Endodermal cell (in vitro differentiated cells): Measurements from ENCODE around the gene RPS14. TPM values are rescaled to one million over a fixed set of nuclear protein-coding genes. Genes with fewer than 3 reads are reported as not detected.

Source experiments
- DNase-seq: peaks from one replicate; pipeline ENCODE4 v3.0.0-alpha.2; 2017
- H3K27ac ChIP-seq: 2 replicates; pipeline ENCODE4 v1.5.1; 2013; ENCODE audit warnings: mild to moderate bottlenecking, low read depth, low read length, moderate library complexity
- H3K27me3 ChIP-seq: 2 replicates; pipeline ENCODE4 v1.6.1; 2013; ENCODE audit warnings: mild to moderate bottlenecking, low read length, moderate library complexity; ENCODE audit not compliant: insufficient read depth, control insufficient read depth, poor library complexity, severe bottlenecking
- H3K36me3 ChIP-seq: 2 replicates; pipeline ENCODE4 v1.7.0; 2013; ENCODE audit warnings: mild to moderate bottlenecking, low read length, moderate library complexity; ENCODE audit not compliant: control insufficient read depth, insufficient read depth
- H3K4me1 ChIP-seq: one replicate; pipeline ENCODE4 v1.7.0; 2013; ENCODE audit warnings: low read length; ENCODE audit not compliant: control insufficient read depth, insufficient read depth
- H3K4me3 ChIP-seq: 2 replicates; pipeline ENCODE4 v1.5.1; 2013; ENCODE audit warnings: mild to moderate bottlenecking, low read length, moderate library complexity
- H3K9ac ChIP-seq: 2 replicates; pipeline ENCODE4 v1.6.1; 2013; ENCODE audit warnings: mild to moderate bottlenecking, low read length, moderate library complexity; ENCODE audit not compliant: poor library complexity, severe bottlenecking; ENCODE audit errors: extremely low read depth
- H3K9me3 ChIP-seq: 2 replicates; pipeline ENCODE4 v1.6.1; 2013; ENCODE audit warnings: mild to moderate bottlenecking, low read length, moderate library complexity; ENCODE audit not compliant: control insufficient read depth
- H3K27ac Mint-ChIP-seq: 2 replicates; pipeline ENCODE4 v1.8.0; 2020; ENCODE audit warnings: mixed read lengths
- H3K27me3 Mint-ChIP-seq: 2 replicates; pipeline ENCODE4 v1.8.0; 2021; ENCODE audit warnings: mild to moderate bottlenecking, mixed read lengths; ENCODE audit not compliant: insufficient read depth
- H3K36me3 Mint-ChIP-seq: 2 replicates; pipeline ENCODE4 v1.8.0; 2020; ENCODE audit warnings: low read depth, mixed read lengths
- H3K4me1 Mint-ChIP-seq: 2 replicates; pipeline ENCODE4 v1.8.0; 2020; ENCODE audit warnings: mixed read lengths
- H3K4me3 Mint-ChIP-seq: 2 replicates; pipeline ENCODE4 v1.8.0; 2020; ENCODE audit warnings: mild to moderate bottlenecking, moderate library complexity, mixed read lengths
- H3K9me3 Mint-ChIP-seq: 2 replicates; pipeline ENCODE4 v1.8.0; 2020; ENCODE audit warnings: mild to moderate bottlenecking, mixed read lengths
- WGBS, 2 experiments: methylation state at CpG; one replicate each; pipeline versions ENCODE4 v1.1.5 to v1.1.7; 2013; ENCODE audit warnings: missing lambda C conversion rate in 2 of 2, mixed read lengths in 1 of 2; ENCODE audit not compliant: insufficient coverage in 1 of 2, insufficient read length in 1 of 2; 5-methylcytosine and 5-hydroxymethylcytosine counted together
- total RNA-seq, 2 donors: library from RNA; stranded (reverse); fragmentation: NEBNext Ultra II Directional in 1 of 2; extraction: Animal tissue kit (Norgen Biotek cat#: 25700) in 1 of 2; gene quantifications; 2 replicates in 1 of 2; 3 replicates in 1 of 2; pipeline ENCODE4 v1.2.1, GENCODE V29; 2021
- TF ChIP-seq, protein P1 (sequence below): fragments of 200-600 bp; sonication (generic); conservative IDR thresholded peaks from 2 replicates; pipeline ENCODE4 v1.5.0; 2021; ENCODE audit warnings: antibody characterized with exemption, mild to moderate bottlenecking

The RPS14 gene
- total RNA-seq, 2 donors from 2014 or later = 2,313 to 2,316 TPM

DNA sequence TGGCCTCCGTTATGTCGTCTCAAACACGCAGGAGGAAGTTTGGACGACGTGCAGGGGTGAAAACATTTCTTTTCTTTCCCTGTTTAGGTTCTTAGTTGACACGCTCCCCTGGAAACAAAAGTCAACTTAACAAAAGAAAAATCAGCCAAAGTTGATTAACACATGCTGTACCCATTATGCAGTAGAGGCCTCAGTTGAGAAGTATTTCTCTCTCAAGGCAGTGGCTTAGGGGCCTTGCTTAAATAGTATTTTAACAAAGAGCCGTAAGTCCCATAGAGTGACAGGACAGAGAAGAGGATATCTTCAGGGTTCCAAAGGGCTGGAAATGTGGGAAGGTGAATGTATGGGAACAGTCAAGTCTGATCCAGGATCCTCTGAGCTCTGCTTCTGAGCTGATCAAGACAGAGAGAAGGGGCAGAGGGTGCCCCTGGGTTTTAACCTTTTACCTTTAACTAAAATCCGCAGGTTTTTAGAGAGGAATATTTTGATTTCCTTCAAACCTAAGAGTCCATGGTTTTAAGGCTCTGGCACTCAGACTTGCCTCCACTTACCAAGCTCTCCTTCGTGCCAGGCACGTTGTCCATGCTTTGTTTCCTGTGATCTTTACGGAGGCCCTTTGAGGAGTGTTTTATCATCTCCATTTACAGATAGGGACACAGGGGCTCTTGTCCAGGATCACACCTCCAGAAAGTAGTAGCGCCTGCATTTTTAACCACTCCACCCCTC is 36.2 kb downstream of the RPS14 start:
- Mint-ChIP-seq H3K4me1 (peaks cover 15% of the 10 kb centered on the region), H3K4me3 (peak overlapping the region; percentile 51), H3K27me3 (peaks cover 3% of the 10 kb centered on the region), H3K36me3 (no peaks in the 10 kb centered on the region), H3K27ac (no peak overlapping the region), H3K9me3 (no peaks in the 10 kb centered on the region)
- H3K36me3 ChIP-seq = no peaks in the 10 kb centered on the region
- H3K27ac ChIP-seq = no peak overlapping the region
- DNase-seq = peak; percentile 35
- TF ChIP-seq, protein P1, sequence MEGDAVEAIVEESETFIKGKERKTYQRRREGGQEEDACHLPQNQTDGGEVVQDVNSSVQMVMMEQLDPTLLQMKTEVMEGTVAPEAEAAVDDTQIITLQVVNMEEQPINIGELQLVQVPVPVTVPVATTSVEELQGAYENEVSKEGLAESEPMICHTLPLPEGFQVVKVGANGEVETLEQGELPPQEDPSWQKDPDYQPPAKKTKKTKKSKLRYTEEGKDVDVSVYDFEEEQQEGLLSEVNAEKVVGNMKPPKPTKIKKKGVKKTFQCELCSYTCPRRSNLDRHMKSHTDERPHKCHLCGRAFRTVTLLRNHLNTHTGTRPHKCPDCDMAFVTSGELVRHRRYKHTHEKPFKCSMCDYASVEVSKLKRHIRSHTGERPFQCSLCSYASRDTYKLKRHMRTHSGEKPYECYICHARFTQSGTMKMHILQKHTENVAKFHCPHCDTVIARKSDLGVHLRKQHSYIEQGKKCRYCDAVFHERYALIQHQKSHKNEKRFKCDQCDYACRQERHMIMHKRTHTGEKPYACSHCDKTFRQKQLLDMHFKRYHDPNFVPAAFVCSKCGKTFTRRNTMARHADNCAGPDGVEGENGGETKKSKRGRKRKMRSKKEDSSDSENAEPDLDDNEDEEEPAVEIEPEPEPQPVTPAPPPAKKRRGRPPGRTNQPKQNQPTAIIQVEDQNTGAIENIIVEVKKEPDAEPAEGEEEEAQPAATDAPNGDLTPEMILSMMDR = no peak
- no peaks in the 10 kb centered on the region for H3K9me3 ChIP-seq
- H3K27me3 ChIP-seq = no peaks in the 10 kb centered on the region
- H3K9ac ChIP-seq = no peak overlapping the region
- no peak overlapping the region for H3K4me3 ChIP-seq
- H3K4me1 ChIP-seq = no peaks in the 10 kb centered on the region
- 89 to 98% methylated on average over 7 to 12 of the region's 12 CpGs for WGBS, 2 experiments

DNA sequence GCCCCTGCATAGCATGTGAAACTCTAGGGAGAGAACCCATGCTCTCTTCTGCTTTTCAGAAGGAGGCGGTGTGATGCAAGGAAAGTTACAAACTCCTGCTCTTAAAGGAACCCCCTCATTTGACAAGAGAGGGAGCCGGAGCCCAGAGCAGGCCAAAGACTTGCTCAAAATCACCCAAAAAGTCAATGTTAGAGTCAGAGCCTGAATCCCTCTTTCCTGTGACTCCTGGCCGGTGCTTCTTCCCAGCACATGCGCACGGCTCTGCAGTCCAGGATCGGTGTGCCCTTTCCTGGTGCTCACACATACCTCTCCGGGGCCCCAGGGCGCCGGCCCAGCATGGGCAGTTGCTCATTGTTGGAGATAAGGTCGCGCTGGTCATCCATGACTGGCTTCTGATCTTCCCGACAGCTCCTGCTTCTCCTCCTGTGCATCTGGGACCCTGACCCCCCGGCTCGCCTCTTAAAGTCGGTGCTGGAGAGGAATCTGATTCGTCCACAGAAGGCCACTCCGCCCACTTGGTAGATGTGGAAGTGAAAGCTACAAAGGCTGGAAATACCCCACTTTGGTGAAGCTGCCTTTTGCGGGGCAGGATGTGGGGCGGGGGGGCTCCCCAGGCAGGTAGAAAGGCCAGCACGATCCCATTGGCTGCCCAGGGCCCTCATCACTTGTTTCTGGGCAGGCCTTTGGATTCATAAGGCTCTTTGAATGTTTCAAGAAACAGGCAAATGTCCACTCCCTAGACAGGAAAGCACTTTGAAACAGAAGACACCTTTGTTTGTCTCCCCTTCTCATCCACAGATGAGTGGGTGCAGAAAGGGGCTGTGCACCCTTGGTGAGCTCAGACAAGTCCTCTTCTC is 37.0 kb downstream of the RPS14 start, which contains the start of gene CD74:
CD74 (minus strand) TSS at position 592 of the 857 bp plus-strand sequence; CDS start at position 431, 161 bp downstream.
- H3K9me3 ChIP-seq = no peaks in the 10 kb centered on the region
- H3K27me3 ChIP-seq = no peaks in the 10 kb centered on the region
- H3K27ac ChIP-seq = no peak within 1 kb of the TSS
- peaks cover 3% of the 10 kb centered on the region for H3K27me3 Mint-ChIP-seq
- no peaks in the 10 kb centered on the region for H3K36me3 ChIP-seq
- H3K4me3 ChIP-seq = no peak within 1 kb of the TSS
- WGBS, 2 experiments = 73 to 90% methylated on average over 8 to 20 of the region's 20 CpGs
- H3K9ac ChIP-seq = no peak within 1 kb of the TSS
- peak; percentile 87 for DNase-seq
- H3K36me3 Mint-ChIP-seq = no peaks in the 10 kb centered on the region
- TF ChIP-seq, protein P1 = no peak
- peaks cover 15% of the 10 kb centered on the region for H3K4me1 Mint-ChIP-seq
- H3K27ac Mint-ChIP-seq = peak within 1 kb of the TSS; percentile 71
- no peaks in the 10 kb centered on the region for H3K9me3 Mint-ChIP-seq
- no peaks in the 10 kb centered on the region for H3K4me1 ChIP-seq
- peak within 1 kb of the TSS; percentile 51 for H3K4me3 Mint-ChIP-seq

DNA sequence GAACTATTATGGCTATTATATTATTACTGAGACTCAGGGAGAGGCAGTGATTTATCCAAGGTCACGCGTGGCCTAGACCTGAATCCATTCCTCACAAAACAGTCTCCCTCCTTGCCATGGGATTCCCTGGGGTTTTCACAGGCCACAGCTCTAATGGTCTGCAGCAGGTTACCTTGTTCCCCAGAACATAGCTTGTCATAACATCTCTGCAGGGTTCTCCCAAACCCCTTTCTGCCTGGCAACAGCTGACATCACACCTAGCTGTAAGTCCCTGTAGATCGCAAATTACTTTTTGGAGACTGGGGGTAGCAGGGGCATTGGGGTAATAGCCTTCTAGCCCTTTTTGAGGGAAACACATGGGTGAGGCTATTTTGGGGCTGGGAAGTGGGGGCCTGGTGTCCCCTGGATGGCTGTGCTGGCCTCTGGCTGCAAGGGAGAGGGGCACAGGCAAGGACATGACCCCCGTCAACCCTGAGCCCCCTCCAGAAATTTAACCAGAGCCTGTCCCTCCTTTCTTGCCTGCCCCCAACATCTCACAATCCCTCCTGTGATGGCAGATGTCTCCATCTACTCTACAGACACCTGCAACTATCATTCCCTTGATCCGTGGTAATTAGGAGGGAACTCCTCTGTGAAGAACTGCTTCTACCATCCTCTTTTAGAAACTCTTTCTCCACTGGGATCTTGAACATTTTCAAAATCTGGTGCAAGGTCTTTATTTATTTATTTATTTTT is 38.1 kb downstream of the RPS14 start:
- no peaks in the 10 kb centered on the region for H3K9me3 Mint-ChIP-seq
- H3K9ac ChIP-seq = no peak overlapping the region
- H3K4me3 ChIP-seq = no peak overlapping the region
- peak overlapping the region; percentile 91 for H3K27ac Mint-ChIP-seq
- H3K9me3 ChIP-seq = no peaks in the 10 kb centered on the region
- TF ChIP-seq, protein P1 = no peak
- H3K27me3 ChIP-seq = no peaks in the 10 kb centered on the region
- no peaks in the 10 kb centered on the region for H3K36me3 ChIP-seq
- peaks cover 3% of the 10 kb centered on the region for H3K27me3 Mint-ChIP-seq
- H3K36me3 Mint-ChIP-seq = no peaks in the 10 kb centered on the region
- WGBS, 2 experiments = 98 to 100% methylated on average over 3 to 5 of the region's 5 CpGs
- H3K27ac ChIP-seq = no peak overlapping the region
- peaks cover 15% of the 10 kb centered on the region for H3K4me1 Mint-ChIP-seq
- no peaks in the 10 kb centered on the region for H3K4me1 ChIP-seq
- peak; percentile 77 for DNase-seq
- H3K4me3 Mint-ChIP-seq = no peak overlapping the region
